Measurements from ENCODE around the gene CFB. TPM values are rescaled to one million over a fixed set of nuclear protein-coding genes. Genes with fewer than 3 reads are reported as not detected.

Gene CFB
- total and polyA plus RNA-seq, 2 of the 13 experiments (the other 11 are each of a cell fraction or from before 2014, with no cell fraction given): 171 to 513 TPM

- TF ChIP-seq ZNF3 (CRISPR knock-in tag; IDR thresholded peaks at IDR 0.05) (no peak; the same call in 1 of the 2 replicates), ZIK1 (CRISPR knock-in tag; IDR thresholded peaks at IDR 0.05; ENCODE audit: borderline replicate concordance, low read depth) (no peak; the same call in 1 of the 2 replicates), SYNCRIP (IDR thresholded peaks at IDR 0.05; ENCODE audit: insufficient read depth, low read depth, low read length) (no peak), SNAI1 (CRISPR knock-in tag; IDR thresholded peaks at IDR 0.05; ENCODE audit: borderline replicate concordance) (peak; percentile 89), RXRB (CRISPR knock-in tag; IDR thresholded peaks at IDR 0.05; ENCODE audit: borderline replicate concordance) (peak; percentile 98), KLF6 (CRISPR knock-in tag; IDR thresholded peaks at IDR 0.05) (peak; percentile 88), FOXM1 (CRISPR knock-in tag; IDR thresholded peaks at IDR 0.05) (no peak), PHF5A (CRISPR knock-in tag; IDR thresholded peaks at IDR 0.05; ENCODE audit: low read depth, unreplicated experiment) (peak; percentile 90), U2AF1 (optimal IDR thresholded peaks at IDR 0.05; ENCODE audit: low read depth, low read length) (peak; percentile 72), HNRNPK (IDR thresholded peaks at IDR 0.05; ENCODE audit: low read depth, low read length, poor library complexity, severe bottlenecking) (peak; percentile 44), POLR2A (IDR thresholded peaks at IDR 0.05; ENCODE audit: insufficient read depth in 1 of 2, low read depth in 2 of 2, low read length in 2 of 2) (peak in 1 of 2 experiments; percentile 96; a peak in 2 of 4 replicates), TBP (CRISPR knock-in tag; IDR thresholded peaks at IDR 0.05) (no peak), ZNF446 (CRISPR knock-in tag; IDR thresholded peaks at IDR 0.05) (no peak), NBN (conservative IDR thresholded peaks at IDR 0.05) (no peak), AKNA (CRISPR knock-in tag; IDR thresholded peaks at IDR 0.05; ENCODE audit: borderline replicate concordance) (no peak; the same call in 1 of the 2 replicates), RBAK (CRISPR knock-in tag; IDR thresholded peaks at IDR 0.05) (peak; percentile 53; the same call in 1 of the 2 replicates), TBX3 (IDR thresholded peaks at IDR 0.05; ENCODE audit: borderline replicate concordance) (peak; percentile 55; the same call in 1 of the 2 replicates), TARDBP (CRISPR knock-in tag; IDR thresholded peaks at IDR 0.05) (peak; percentile 95), ZNF547 (CRISPR knock-in tag; IDR thresholded peaks at IDR 0.05) (peak; percentile 28; the same call in 1 of the 2 replicates), ZNF619 (CRISPR knock-in tag; IDR thresholded peaks at IDR 0.05) (no peak; the same call in none of the 2 replicates), MAFK (conservative IDR thresholded peaks at IDR 0.05 in 1 of 2, IDR thresholded peaks at IDR 0.05 in 1 of 2; ENCODE audit: low read length in 2 of 2) (0 out of 4 replicates have a peak, but pooled peaks of 1 of the 2 experiments have one; percentile 14), ZNF883 (CRISPR knock-in tag; IDR thresholded peaks at IDR 0.05; ENCODE audit: not compliant biosample characterization) (no peak), SRSF1 (optimal IDR thresholded peaks at IDR 0.05; ENCODE audit: low read depth, low read length) (no peak)
- TF ChIP-seq, protein P1, sequence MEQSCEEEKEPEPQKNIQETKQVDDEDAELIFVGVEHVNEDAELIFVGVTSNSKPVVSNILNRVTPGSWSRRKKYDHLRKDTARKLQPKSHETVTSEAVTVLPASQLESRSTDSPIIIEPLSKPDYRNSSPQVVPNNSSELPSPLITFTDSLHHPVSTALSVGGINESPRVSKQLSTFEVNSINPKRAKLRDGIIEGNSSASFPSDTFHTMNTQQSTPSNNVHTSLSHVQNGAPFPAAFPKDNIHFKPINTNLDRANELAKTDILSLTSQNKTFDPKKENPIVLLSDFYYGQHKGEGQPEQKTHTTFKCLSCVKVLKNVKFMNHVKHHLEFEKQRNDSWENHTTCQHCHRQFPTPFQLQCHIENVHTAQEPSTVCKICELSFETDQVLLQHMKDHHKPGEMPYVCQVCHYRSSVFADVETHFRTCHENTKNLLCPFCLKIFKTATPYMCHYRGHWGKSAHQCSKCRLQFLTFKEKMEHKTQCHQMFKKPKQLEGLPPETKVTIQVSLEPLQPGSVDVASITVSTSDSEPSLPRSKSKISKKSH (CRISPR knock-in tag; IDR thresholded peaks at IDR 0.05; ENCODE audit: borderline replicate concordance): no peak; the same call in 1 of the 2 replicates
Measured at GRCh38 chr6:31945507-31946369, at the start of gene CFB (continued).
